SIG-M5 treated with dmso at 0.1 percent for 504 hours (cell line): ENCODE results near the gene FUT6.
"Not testable (repeated sequence)": the region's sequence is repeated elsewhere in the genome, so short reads cannot be mapped to it uniquely, and the experiment has no call there.

ENCODE experiments used
- DNase-seq: peaks from one replicate; lab custom pipeline; 2025; ENCODE audit not compliant: unreplicated experiment; lab: John Stamatoyannopoulos, UW

Gene FUT6

DNA sequence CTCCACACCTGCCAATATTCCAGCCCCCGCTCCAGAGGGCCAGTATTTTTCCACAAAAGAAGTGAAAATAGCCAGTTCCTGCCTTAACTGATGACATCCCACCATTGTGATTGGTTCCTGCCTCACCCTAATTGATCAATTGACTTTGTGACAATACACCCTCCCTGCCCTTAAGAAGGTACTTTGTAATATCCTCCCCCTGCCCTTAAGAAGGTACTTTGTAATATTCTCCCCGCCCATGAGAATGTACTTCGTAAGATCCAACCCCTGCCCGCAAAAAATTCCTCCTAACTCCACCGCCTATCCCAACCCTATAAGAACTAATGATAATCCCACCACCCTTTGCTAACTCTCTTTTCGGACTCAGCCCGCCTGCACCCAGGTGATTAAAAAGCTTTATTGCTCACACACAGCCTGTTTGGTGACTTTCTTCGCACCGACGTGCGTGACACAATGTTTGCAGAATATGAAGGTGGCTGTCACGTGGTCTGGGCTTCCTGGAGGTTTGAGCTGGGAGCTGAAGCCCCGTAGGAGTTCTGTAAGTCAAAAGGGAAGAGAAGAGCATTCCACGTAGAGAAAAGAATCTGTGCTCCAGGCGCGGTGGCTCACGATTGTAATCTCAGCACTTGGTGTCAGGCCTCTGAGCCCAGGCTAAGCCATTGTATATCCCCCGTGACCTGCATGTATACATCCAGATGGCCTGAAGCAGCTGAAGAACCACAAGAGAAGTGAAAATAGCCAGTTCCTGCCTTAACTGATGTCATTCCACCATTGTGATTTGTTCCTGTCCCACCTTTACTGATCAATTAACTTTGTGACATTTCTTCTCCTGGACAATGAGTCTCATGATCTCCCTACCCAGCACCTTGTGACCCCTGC is 17.9 kb upstream of the FUT6 start:
- no peak for DNase-seq

DNA sequence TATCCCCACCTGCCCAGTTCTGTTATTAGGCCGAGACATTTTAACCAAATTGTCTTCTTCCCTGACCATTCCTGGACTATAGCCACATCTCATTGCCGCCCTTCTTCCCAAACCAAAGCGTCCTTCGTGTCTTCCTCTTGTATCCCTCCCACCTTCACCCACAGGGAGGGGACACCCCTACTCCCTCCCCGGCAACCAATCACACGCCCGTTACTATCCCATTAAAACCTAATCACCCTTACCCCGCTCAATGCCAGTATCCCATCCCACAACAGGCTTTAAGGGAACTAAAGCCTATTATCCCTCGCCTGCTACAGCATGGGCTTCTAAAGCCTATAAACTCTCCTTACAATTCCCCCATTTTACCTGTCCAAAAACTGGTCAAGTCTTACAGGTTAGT is 15.6 kb upstream of the FUT6 start:
- not testable (repeated sequence) for DNase-seq

DNA sequence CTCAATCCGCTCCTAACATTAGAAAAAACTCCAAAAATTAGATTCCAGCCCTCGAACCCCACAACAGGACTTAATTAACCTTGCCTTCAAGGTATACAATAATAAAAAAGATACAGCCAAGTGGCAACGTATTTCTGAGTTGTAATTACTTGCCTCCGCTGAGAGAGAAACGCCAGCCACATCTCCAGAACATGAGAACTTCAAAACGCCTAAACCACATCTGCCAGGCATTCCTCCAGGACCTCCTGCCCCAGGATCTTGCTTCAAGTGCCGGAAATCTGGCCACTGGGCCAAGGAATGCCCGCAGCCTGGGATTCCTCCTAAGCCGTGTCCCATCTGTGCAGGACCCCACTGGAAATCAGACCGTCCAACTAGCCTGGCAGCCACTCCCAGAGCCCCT is 14.6 kb upstream of the FUT6 start:
- not testable (repeated sequence) for DNase-seq

GRCh38 chr19:5851302-5851701 is 11.8 kb upstream of the FUT6 start, which contains the start of gene FUT3:
TSS of gene FUT3 (minus strand) at chr19:5851449.
- DNase-seq = no peak

DNA sequence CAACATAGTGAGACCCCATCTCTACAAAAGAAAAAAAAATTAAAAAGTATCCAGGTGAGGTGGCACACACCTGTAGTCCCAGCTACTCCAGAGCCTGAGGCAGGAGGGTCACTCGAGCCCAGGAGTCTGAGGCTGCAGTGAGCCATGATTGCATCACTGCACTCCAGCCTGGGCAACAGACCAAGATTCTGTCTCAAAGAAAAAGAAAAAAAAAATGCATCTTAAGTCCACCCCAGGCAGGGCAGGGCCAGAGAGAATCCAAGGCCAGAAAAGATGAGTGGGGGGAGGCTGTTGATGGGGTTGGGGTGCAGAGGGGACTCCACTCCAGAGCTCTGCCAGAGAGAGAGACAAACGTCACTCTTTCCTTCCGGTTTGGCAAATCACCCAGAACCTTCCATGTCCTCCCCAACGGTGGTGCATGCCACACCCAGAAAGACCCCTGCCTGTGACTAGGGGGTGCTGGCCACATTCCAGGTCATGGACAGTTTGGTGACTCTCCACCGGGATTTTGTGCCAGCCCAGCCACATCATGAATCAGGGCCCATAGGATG is 11.3 kb upstream of the FUT6 start:
- no peak for DNase-seq

DNA sequence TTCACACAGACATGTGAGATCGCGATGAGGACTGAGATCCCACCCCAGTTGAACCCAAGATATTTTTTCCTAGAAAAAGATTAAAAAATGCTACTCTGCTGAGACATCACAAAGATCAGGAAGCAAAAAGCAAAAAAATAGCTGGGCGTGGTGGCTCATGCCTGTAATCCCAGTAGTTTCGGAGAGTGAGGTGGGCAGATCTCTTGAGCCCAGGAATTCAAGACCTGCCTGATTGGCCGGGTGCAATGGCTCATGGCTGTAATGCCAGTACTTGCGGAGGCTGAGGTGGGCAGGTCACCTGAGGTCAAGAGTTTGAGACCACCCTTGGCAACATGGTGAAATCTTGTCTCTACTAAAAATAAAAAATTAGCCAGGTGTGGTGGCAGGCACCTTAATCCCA is 10.7 kb upstream of the FUT6 start:
- DNase-seq = no peak

- not testable (repeated sequence) for DNase-seq
Observed at GRCh38 chr19:5848621-5849020, 9.1 kb upstream of the FUT6 start.

DNA sequence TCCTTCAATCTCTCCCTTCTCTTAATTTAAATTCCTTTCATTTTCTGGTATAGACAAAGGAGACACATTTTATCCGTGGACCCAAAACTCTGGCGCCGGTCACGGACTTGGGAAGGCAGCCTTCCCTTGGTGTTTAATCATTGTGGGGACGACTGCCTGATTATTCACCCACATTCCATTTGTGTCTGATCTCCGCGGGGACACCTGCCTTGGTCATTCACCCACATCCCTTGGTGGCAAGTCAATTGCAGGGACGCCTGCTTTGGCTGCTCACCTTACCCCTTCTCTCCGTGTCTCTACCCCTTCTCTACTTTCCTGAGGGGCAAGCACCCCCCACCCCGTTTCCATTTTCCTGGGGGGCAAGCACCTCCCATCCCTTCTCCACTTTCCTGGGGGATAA is 8.3 kb upstream of the FUT6 start:
- DNase-seq = not testable (repeated sequence)

- DNase-seq = no peak
Observed at GRCh38 chr19:5844456-5845433, 5.2 kb upstream of the FUT6 start.

DNA sequence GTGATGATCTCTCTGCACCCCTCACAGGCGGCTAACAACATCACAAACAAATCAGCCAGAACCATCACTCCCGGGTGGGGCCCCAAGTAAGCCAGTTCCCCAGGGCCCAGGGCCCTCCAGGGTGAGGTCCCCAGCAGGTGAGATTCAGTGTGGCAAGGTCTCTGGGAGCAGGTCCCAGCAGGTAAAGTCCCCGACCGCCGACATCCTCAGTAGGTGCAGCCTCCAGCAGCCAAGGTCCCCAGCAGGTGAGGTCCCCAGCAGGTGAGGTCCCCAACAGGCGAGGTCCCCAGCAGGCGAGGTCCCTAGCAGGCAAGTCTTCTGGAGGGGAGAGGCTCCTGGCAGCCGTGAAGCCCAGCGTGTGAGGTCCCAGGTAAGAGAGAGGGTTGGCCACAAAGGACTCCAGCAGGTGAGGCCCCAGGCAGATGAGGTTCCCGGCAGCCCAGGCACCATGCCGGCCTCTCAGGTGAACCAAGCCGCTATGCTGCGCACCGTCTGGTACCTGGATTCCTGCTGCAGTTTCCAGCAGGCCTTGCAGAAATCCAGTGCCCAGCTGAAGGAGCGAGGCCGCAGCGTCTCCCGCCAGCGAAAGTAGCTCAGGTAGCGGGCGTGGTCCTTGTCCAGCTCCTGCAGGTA is 3.9 kb upstream of the FUT6 start:
- DNase-seq = no peak

- DNase-seq = not testable (repeated sequence)
Observed at GRCh38 chr19:5841735-5842111, 2.2 kb upstream of the FUT6 start.

GRCh38 chr19:5838353-5839064 is 993 bp downstream of the FUT6 start:
- DNase-seq = no peak

DNA sequence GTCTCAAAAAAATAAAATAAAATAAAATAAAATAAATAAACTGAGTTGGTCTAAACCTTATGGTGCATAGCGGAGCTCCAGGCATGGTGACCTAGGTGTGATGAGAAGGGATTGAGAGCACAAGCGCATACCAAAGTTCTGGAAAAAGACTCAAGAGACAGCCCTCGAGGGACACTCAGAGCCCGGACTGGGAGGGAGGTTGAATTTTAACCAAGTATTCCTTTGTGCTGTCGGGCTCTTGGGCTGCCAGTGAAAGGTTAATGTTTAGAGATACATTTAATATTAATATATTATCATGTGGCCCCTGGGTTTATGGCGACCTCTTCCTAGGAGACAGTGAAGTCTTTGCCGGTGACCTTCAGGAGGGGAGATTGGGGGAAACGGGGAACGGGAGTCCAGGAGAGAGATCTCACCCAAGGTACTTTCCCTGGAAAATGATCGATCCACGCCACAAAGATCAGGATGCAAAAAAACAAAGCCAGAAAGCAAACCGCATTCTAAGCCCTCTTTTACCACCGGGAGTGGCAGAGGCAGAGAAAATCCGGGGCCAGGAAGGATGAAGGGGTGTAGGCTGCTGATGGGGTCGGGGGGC is 1.6 kb downstream of the FUT6 start:
- no peak for DNase-seq

GRCh38 chr19:5832527-5833216 is 6.8 kb downstream of the FUT6 start:
- DNase-seq = no peak

GRCh38 chr19:5832061-5832460 is 7.4 kb downstream of the FUT6 start:
- no peak for DNase-seq

DNA sequence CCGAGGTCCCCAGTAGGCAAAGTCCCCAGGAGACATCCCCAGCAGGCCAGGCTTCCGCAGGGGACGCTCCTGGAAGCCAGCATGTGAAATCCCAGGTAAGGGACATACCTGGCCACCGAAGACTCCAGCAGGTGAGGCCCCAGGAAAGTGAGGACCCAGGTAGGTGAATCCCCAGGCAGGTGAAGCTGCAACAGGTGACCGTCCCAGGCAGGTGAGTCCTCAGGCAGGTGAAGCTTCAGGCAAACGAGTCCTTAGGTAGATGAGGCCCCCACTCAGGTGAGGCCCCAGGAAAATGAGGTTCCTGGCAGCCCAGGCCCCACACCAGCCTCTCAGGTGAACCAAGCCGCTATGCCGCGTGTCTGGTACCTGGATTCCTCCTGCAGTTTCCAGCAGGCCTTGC is 8.3 kb downstream of the FUT6 start:
- DNase-seq = no peak

DNA sequence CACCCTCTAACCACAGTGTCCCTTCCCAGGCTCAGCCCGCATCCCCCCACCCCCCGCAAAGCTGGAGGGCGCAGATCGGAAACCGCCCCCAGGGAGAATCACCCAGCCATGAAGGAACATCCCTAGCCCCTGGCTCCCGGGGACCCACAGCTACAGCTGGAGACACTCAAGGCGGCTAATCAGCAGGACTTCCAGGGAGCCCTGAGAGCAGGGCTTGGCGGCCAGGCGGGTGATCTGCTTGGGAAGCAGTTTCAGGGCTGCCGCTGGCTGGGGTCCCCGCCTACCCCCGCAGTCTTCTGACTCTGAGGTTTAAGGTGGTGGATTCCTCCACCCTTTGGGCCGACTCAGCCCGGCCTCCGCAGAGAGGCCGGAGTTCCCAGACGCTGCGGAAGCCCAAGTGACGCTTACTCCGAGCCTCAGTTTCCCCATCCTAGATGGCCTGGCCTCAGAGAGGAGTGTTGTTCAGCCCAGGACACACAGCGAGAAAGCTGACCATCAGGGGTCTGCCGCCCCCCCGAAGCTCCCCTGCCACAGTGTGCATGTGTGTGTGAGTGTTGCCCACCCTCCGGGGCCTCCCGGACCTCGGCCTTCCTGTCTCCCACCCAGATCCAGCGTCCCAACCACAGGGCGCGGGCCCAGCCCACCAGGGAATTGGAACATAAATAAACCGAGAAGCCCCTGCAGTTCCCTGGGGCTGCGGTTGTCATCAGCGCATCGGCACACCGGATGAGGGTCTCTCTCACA is 9.8 kb downstream of the FUT6 start:
- DNase-seq = no peak

GRCh38 chr19:5828661-5829566 is 10.6 kb downstream of the FUT6 start:
- no peak for DNase-seq
